ENCODE results near the gene TNS1.

TNS1 gene

GRCh38 chr2:217912098-217913024 lies 90.4 kb downstream of the TNS1 start:
- DNase-seq (ENCODE audit: low read depth), result no peak

GRCh38 chr2:217911283-217912097 lies 91.3 kb downstream of the TNS1 start:
- DNase-seq (ENCODE audit: low read depth), result no peak

GRCh38 chr2:217910875-217911212 lies 92.0 kb downstream of the TNS1 start:
- no peak for DNase-seq (ENCODE audit: low read depth)

GRCh38 chr2:217909156-217909820 lies 93.5 kb downstream of the TNS1 start:
- DNase-seq (ENCODE audit: low read depth), result no peak

GRCh38 chr2:217908544-217908943 lies 94.3 kb downstream of the TNS1 start:
- DNase-seq (ENCODE audit: low read depth), result no peak

- DNase-seq (ENCODE audit: low read depth), result no peak
These were observed 95.5 kb downstream of the TNS1 start for GRCh38 chr2:217907266-217907665.

GRCh38 chr2:217906798-217907197 lies 96.0 kb downstream of the TNS1 start:
- no peak for DNase-seq (ENCODE audit: low read depth)

GRCh38 chr2:217905896-217906295 lies 96.9 kb downstream of the TNS1 start:
- DNase-seq (ENCODE audit: low read depth), result no peak

GRCh38 chr2:217905395-217905794 lies 97.4 kb downstream of the TNS1 start:
- no peak for DNase-seq (ENCODE audit: low read depth)

GRCh38 chr2:217904614-217904965 lies 98.2 kb downstream of the TNS1 start:
- no peak for DNase-seq (ENCODE audit: low read depth)

GRCh38 chr2:217903859-217904613 lies 98.8 kb downstream of the TNS1 start:
- DNase-seq (ENCODE audit: low read depth), result no peak

- DNase-seq (ENCODE audit: low read depth), result no peak
These were observed 99.5 kb downstream of the TNS1 start for GRCh38 chr2:217903142-217903858.

GRCh38 chr2:217902379-217903141 lies 100.2 kb downstream of the TNS1 start:
- DNase-seq (ENCODE audit: low read depth), result no peak

- no peak for DNase-seq (ENCODE audit: low read depth)
These were observed 100.9 kb downstream of the TNS1 start for GRCh38 chr2:217901835-217902378.

- no peak for DNase-seq (ENCODE audit: low read depth)
These were observed 101.4 kb downstream of the TNS1 start for GRCh38 chr2:217901400-217901799.

GRCh38 chr2:217900780-217901360 lies 101.9 kb downstream of the TNS1 start:
- no peak for DNase-seq (ENCODE audit: low read depth)

GRCh38 chr2:217900010-217900779 lies 102.6 kb downstream of the TNS1 start:
- DNase-seq (ENCODE audit: low read depth), result no peak

- DNase-seq (ENCODE audit: low read depth), result no peak
These were observed 103.4 kb downstream of the TNS1 start for GRCh38 chr2:217899231-217900009.
